Measurements from ENCODE around the gene SORT1.

DNA sequence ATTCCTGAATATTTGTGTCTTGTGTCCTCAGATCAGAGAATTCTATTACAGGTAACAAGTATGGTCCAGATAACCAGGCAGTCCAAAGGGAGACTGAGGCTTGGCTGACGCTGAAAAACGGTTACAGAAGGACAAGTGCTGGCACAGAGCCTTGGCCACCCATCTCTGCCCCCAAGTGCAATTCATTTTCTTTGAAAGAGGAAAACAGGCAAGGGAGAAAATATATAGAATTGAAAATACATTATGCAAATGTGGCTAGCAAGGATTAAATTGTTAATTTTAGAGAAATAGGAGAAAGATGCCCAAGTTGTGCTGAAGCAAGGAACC, 1.2 kb downstream of the SORT1 start:
- no peak for TF ChIP-seq CTCF (conservative IDR thresholded peaks at IDR 0.05; ENCODE audit: low read depth, low read length)
- TF ChIP-seq EZH2 (IDR thresholded peaks at IDR 0.05; ENCODE audit: borderline replicate concordance, low read depth, low read length, poor library complexity, severe bottlenecking): no peak

Measured in A673 (cell line).